Measurements from ENCODE around the gene ADAM33. TPM values are rescaled to one million over a fixed set of nuclear protein-coding genes. Genes with fewer than 3 reads are reported as not detected.

The ADAM33 gene
- total and polyA plus RNA-seq, 2 donors (not counting 1 experiment from before 2014, with no cell fraction given), result not detected

- no peaks in the 10 kb centered on the region for H3K9me3 ChIP-seq (ENCODE audit: control extremely low read depth in 1 of 3, control insufficient read depth in 2 of 3, insufficient read depth in 1 of 3, low read length in 2 of 3)
- peaks cover 16% of the 10 kb centered on the region for H3K4me1 Mint-ChIP-seq
- H3K4me3 Mint-ChIP-seq, result no peak overlapping the region
- H3K27ac Mint-ChIP-seq, result no peak overlapping the region
- no peaks in the 10 kb centered on the region for H3K79me2 ChIP-seq (ENCODE audit: control insufficient read depth, insufficient read depth, low read length)
- ChIA-PET CTCF (interaction anchor here (1.3 kb wide), 1 partner anchor 47 kb away, joined by 3 read pairs; no protein-coding TSS in a partner anchor), POLR2A (no interaction called here)
- ATAC-seq (ENCODE audit: low read depth) (no peak), DNase-seq (no peak)
- WGBS (ENCODE audit: insufficient coverage), result 80% methylated on average over 1 of the region's 2 CpGs
- no peaks in the 10 kb centered on the region for H3K9me3 Mint-ChIP-seq (ENCODE audit: insufficient read depth)
- H3K27me3 ChIP-seq (replicated peaks in 1 of 4; ENCODE audit: control extremely low read depth in 1 of 4, control insufficient read depth in 3 of 4, insufficient read depth in 4 of 4, low read length in 3 of 4), result peaks cover 0 to 22% (median 1%) of the 10 kb centered on the region in 4 experiments
- intact Hi-C loops (cut with micrococcal nuclease), result no loop called here
- H3K27ac ChIP-seq (ENCODE audit: low read length in 2 of 2), result no peak overlapping the region
- no peak overlapping the region for H3K9ac ChIP-seq (ENCODE audit: low read length)
- peaks cover 3 to 6% of the 10 kb centered on the region in 2 donors for H3K4me1 ChIP-seq (ENCODE audit: control insufficient read depth in 2 of 2, insufficient read depth in 2 of 2, low read length in 2 of 2)
- no peak for TF ChIP-seq EZH2 (IDR thresholded peaks at IDR 0.05; ENCODE audit: borderline replicate concordance, insufficient read depth, low read depth, low read length, poor library complexity, severe bottlenecking)
- TF ChIP-seq CTCF (IDR thresholded peaks at IDR 0.05), result no peak
- no peaks in the 10 kb centered on the region for H4K20me1 ChIP-seq (ENCODE audit: control insufficient read depth, insufficient read depth, low read length, poor library complexity, severe bottlenecking)
- no peak overlapping the region for H3K4me3 ChIP-seq (ENCODE audit: control extremely low read depth in 1 of 5, extremely low read depth in 1 of 5, insufficient read depth in 1 of 5, low read depth in 2 of 5, low read length in 4 of 5)
- no peak overlapping the region for H2AFZ ChIP-seq (ENCODE audit: insufficient read depth, low read depth, low read length, poor library complexity, severe bottlenecking)
- no peak overlapping the region for H3K4me2 ChIP-seq (replicated peaks; ENCODE audit: low read depth, low read length, poor library complexity, severe bottlenecking)
- H3K27me3 Mint-ChIP-seq, result peaks cover 34% of the 10 kb centered on the region
- no peaks in the 10 kb centered on the region for H3K36me3 ChIP-seq (replicated peaks in 1 of 2; ENCODE audit: control extremely low read depth in 1 of 2, control insufficient read depth in 1 of 2, extremely low read depth in 1 of 2, insufficient read depth in 2 of 2, low read length in 1 of 2)
These were observed 18.0 kb downstream of the ADAM33 start for GRCh38 chr20:3663858-3664257.

- Histone ChIP-seq H2AFZ (ENCODE audit: insufficient read depth, low read depth, low read length, poor library complexity, severe bottlenecking) (no peak within 1 kb of the TSS), H3K27ac (ENCODE audit: low read length in 2 of 2) (no peak within 1 kb of the TSS), H3K9me3 (ENCODE audit: control extremely low read depth in 1 of 3, control insufficient read depth in 2 of 3, insufficient read depth in 1 of 3, low read length in 2 of 3) (no peaks in the 10 kb centered on the region), H3K4me3 (ENCODE audit: control extremely low read depth in 1 of 5, extremely low read depth in 1 of 5, insufficient read depth in 1 of 5, low read depth in 2 of 5, low read length in 4 of 5) (no peak within 1 kb of the TSS), H4K20me1 (ENCODE audit: control insufficient read depth, insufficient read depth, low read length, poor library complexity, severe bottlenecking) (no peaks in the 10 kb centered on the region), H3K4me1 (ENCODE audit: control insufficient read depth in 2 of 2, insufficient read depth in 2 of 2, low read length in 2 of 2) (peaks cover 5 to 10% of the 10 kb centered on the region in 2 donors), H3K79me2 (ENCODE audit: control insufficient read depth, insufficient read depth, low read length) (no peaks in the 10 kb centered on the region), H3K27me3 (replicated peaks in 1 of 4; ENCODE audit: control extremely low read depth in 1 of 4, control insufficient read depth in 3 of 4, insufficient read depth in 4 of 4, low read length in 3 of 4) (peaks cover 0 to 20% (median 1%) of the 10 kb centered on the region in 4 experiments), H3K4me2 (replicated peaks; ENCODE audit: low read depth, low read length, poor library complexity, severe bottlenecking) (no peak within 1 kb of the TSS), H3K36me3 (replicated peaks in 1 of 2; ENCODE audit: control extremely low read depth in 1 of 2, control insufficient read depth in 1 of 2, extremely low read depth in 1 of 2, insufficient read depth in 2 of 2, low read length in 1 of 2) (no peaks in the 10 kb centered on the region), H3K9ac (ENCODE audit: low read length) (no peak within 1 kb of the TSS)
- no peak for ATAC-seq (ENCODE audit: low read depth)
- no peak for DNase-seq
- ChIA-PET CTCF (interaction anchor here (0.8 to 1.3 kb wide), 2 partner anchors 13 to 47 kb away, joined by 3 read pairs; no protein-coding TSS in a partner anchor), POLR2A (no interaction called here)
- Mint-ChIP-seq H3K4me3 (no peak within 1 kb of the TSS), H3K27ac (no peak within 1 kb of the TSS), H3K27me3 (peaks cover 35% of the 10 kb centered on the region), H3K4me1 (peaks cover 20% of the 10 kb centered on the region), H3K9me3 (ENCODE audit: insufficient read depth) (no peaks in the 10 kb centered on the region)
- TF ChIP-seq EZH2 (IDR thresholded peaks at IDR 0.05; ENCODE audit: borderline replicate concordance, insufficient read depth, low read depth, low read length, poor library complexity, severe bottlenecking), result no peak
- TF ChIP-seq CTCF (IDR thresholded peaks at IDR 0.05), result no peak
- intact Hi-C loops (cut with micrococcal nuclease), result no loop called here
- WGBS (ENCODE audit: insufficient coverage), result 81% methylated on average over 18 of the region's 19 CpGs
These were observed 18.6 kb downstream of the ADAM33 start, which contains the start of gene GFRA4 for GRCh38 chr20:3663031-3663701. TSS of gene GFRA4 (minus strand) at chr20:3663399. CDS start at chr20:3663399, 0 bp downstream.

Measured in B cell (primary cell).